Endothelial cell (in vitro differentiated cells): ENCODE results near the gene DEDD. TPM values are rescaled to one million over a fixed set of nuclear protein-coding genes. Genes with fewer than 3 reads are reported as not detected.

ENCODE experiments used
- DNase-seq: peaks from one replicate; pipeline ENCODE4 v3.0.0; 2021; ENCODE audit warnings: low spot score
- H3K27ac Mint-ChIP-seq: one replicate; pipeline ENCODE4 v1.8.0; 2021; ENCODE audit warnings: mixed read lengths, inconsistent platforms; ENCODE audit not compliant: unreplicated experiment
- H3K27me3 Mint-ChIP-seq: one replicate; pipeline ENCODE4 v1.8.0; 2021; ENCODE audit warnings: mild to moderate bottlenecking, moderate library complexity, mixed read lengths, inconsistent platforms; ENCODE audit not compliant: unreplicated experiment
- H3K36me3 Mint-ChIP-seq: one replicate; pipeline ENCODE4 v1.8.0; 2021; ENCODE audit warnings: mild to moderate bottlenecking, low read depth, mixed read lengths, inconsistent platforms; ENCODE audit not compliant: unreplicated experiment
- H3K4me1 Mint-ChIP-seq: one replicate; pipeline ENCODE4 v1.8.0; 2021; ENCODE audit warnings: mild to moderate bottlenecking, mixed read lengths, inconsistent platforms; ENCODE audit not compliant: unreplicated experiment
- H3K4me3 Mint-ChIP-seq: one replicate; pipeline ENCODE4 v1.8.0; 2021; ENCODE audit warnings: mild to moderate bottlenecking, mixed read lengths, inconsistent platforms; ENCODE audit not compliant: unreplicated experiment
- H3K9me3 Mint-ChIP-seq: one replicate; pipeline ENCODE4 v1.8.0; 2021; ENCODE audit warnings: mixed read lengths, inconsistent platforms; ENCODE audit not compliant: unreplicated experiment
- CTCF ChIP-seq: fragments of 200-600 bp; sonication (generic); IDR thresholded peaks from one replicate; pipeline ENCODE4 v1.5.0; 2021; ENCODE audit warnings: antibody characterized with exemption; ENCODE audit not compliant: unreplicated experiment
- total RNA-seq: library from RNA; stranded (reverse); fragmentation: NEBNext Ultra II Directional; extraction: Animal tissue kit (Norgen Biotek cat#: 25700); gene quantifications from one replicate; pipeline ENCODE4 v1.2.1, GENCODE V29; 2021; ENCODE audit not compliant: unreplicated experiment

The DEDD gene
- total RNA-seq, 1 donor from 2014 or later, result 133 TPM

GRCh38 chr1:161171191-161171590, 38.7 kb upstream of the DEDD start:
- Mint-ChIP-seq H3K4me3 (no peak overlapping the region), H3K27me3 (peaks cover 11% of the 10 kb centered on the region), H3K9me3 (no peaks in the 10 kb centered on the region), H3K36me3 (peaks cover 47% of the 10 kb centered on the region), H3K4me1 (peaks cover 13% of the 10 kb centered on the region), H3K27ac (no peak overlapping the region)
- TF ChIP-seq CTCF, result no peak
- DNase-seq, result no peak

- H3K27me3 Mint-ChIP-seq, result peaks cover 8% of the 10 kb centered on the region
- peaks cover 34% of the 10 kb centered on the region for H3K36me3 Mint-ChIP-seq
- peaks cover 15% of the 10 kb centered on the region for H3K4me1 Mint-ChIP-seq
- no peak for DNase-seq
- H3K9me3 Mint-ChIP-seq, result no peaks in the 10 kb centered on the region
- H3K27ac Mint-ChIP-seq, result no peak overlapping the region
- H3K4me3 Mint-ChIP-seq, result no peak overlapping the region
- no peak for TF ChIP-seq CTCF
Observed at GRCh38 chr1:161168906-161169305, 36.4 kb upstream of the DEDD start.

GRCh38 chr1:161166669-161167548, 34.4 kb upstream of the DEDD start:
- no peak for TF ChIP-seq CTCF
- H3K27ac Mint-ChIP-seq, result peak overlapping the region; percentile 83
- H3K4me1 Mint-ChIP-seq, result peaks cover 26% of the 10 kb centered on the region
- H3K9me3 Mint-ChIP-seq, result no peaks in the 10 kb centered on the region
- H3K27me3 Mint-ChIP-seq, result peaks cover 11% of the 10 kb centered on the region
- peak; percentile 31 for DNase-seq
- peak overlapping the region; percentile 94 for H3K4me3 Mint-ChIP-seq
- peaks cover 32% of the 10 kb centered on the region for H3K36me3 Mint-ChIP-seq

GRCh38 chr1:161165742-161166668, 33.5 kb upstream of the DEDD start, which contains the start of gene PPOX:
PPOX (plus strand) TSS chr1:161166426; CDS start chr1:161166848, 422 bp downstream.
- H3K36me3 Mint-ChIP-seq, result peaks cover 30% of the 10 kb centered on the region

More at GRCh38 chr1:161165742-161166668, 33.5 kb upstream of the DEDD start, which contains the start of gene PPOX:
- Mint-ChIP-seq H3K27ac (peak within 1 kb of the TSS; percentile 98), H3K4me1 (peaks cover 33% of the 10 kb centered on the region), H3K9me3 (no peaks in the 10 kb centered on the region), H3K4me3 (peak within 1 kb of the TSS; percentile 94), H3K27me3 (peaks cover 11% of the 10 kb centered on the region)
- peak; percentile 87 for DNase-seq
- TF ChIP-seq CTCF, result peak; percentile 26
